OCI-M1 (cell line): ENCODE measurements around the gene MRO.
"Not testable (repeated sequence)": the region's sequence is repeated elsewhere in the genome, so short reads cannot be mapped to it uniquely, and the experiment has no call there.

ENCODE experiments used
- DNase-seq: peaks from one replicate; lab custom pipeline; 2025; lab: John Stamatoyannopoulos, UW

Gene MRO

GRCh38 chr18:50819728-50820378 is at the start of gene MRO:
Gene MRO (minus strand): TSS chr18:50820016. CDS start chr18:50809400, 10,616 bp downstream.
- peak; percentile 87 for DNase-seq

GRCh38 chr18:50869150-50869549 is 49.3 kb upstream of the MRO start:
- DNase-seq, result no peak

GRCh38 chr18:50866765-50867164 is 46.9 kb upstream of the MRO start:
- peak; percentile 58 for DNase-seq

- no peak for DNase-seq
Observed at GRCh38 chr18:50863840-50864375, 44.1 kb upstream of the MRO start.

- peak; percentile 64 for DNase-seq
Observed at GRCh38 chr18:50862401-50862800, 42.6 kb upstream of the MRO start.

GRCh38 chr18:50861617-50862016 is 41.8 kb upstream of the MRO start:
- no peak for DNase-seq

- no peak for DNase-seq
Observed at GRCh38 chr18:50859793-50860555, 40.2 kb upstream of the MRO start.

- peak; percentile 11 for DNase-seq
Observed at GRCh38 chr18:50857694-50858093, 37.9 kb upstream of the MRO start.

GRCh38 chr18:50857166-50857565 is 37.4 kb upstream of the MRO start:
- DNase-seq, result not testable (repeated sequence)

- no peak for DNase-seq
Observed at GRCh38 chr18:50855976-50856757, 36.4 kb upstream of the MRO start.

GRCh38 chr18:50853863-50854271 is 34.1 kb upstream of the MRO start:
- DNase-seq, result no peak

GRCh38 chr18:50850307-50851065 is 30.7 kb upstream of the MRO start:
- no peak for DNase-seq

- DNase-seq, result peak; percentile 35
Observed at GRCh38 chr18:50849419-50849821, 29.6 kb upstream of the MRO start.

- peak; percentile 35 for DNase-seq
Observed at GRCh38 chr18:50848991-50849390, 29.2 kb upstream of the MRO start.

GRCh38 chr18:50848061-50848551 is 28.3 kb upstream of the MRO start:
- DNase-seq, result no peak

- peak; percentile 48 for DNase-seq
Observed at GRCh38 chr18:50847192-50847591, 27.4 kb upstream of the MRO start.

- no peak for DNase-seq
Observed at GRCh38 chr18:50844960-50845359, 25.1 kb upstream of the MRO start.

- DNase-seq, result no peak
Observed at GRCh38 chr18:50844554-50844953, 24.7 kb upstream of the MRO start.

- DNase-seq, result no peak
Observed at GRCh38 chr18:50842846-50843245, 23.0 kb upstream of the MRO start.

- DNase-seq, result peak; percentile 52
Observed at GRCh38 chr18:50839996-50840395, 20.2 kb upstream of the MRO start.

- DNase-seq, result no peak
Observed at GRCh38 chr18:50839341-50839740, 19.5 kb upstream of the MRO start.
